IPS-18a (cell line): ENCODE results near the gene CCNY.

Source experiments
- H3K27ac ChIP-seq: one replicate; pipeline ENCODE4 v1.5.1; 2013; ENCODE audit warnings: low read length
- H3K27me3 ChIP-seq: one replicate; pipeline ENCODE4 v1.6.1; 2013; ENCODE audit warnings: mild to moderate bottlenecking, low read length; ENCODE audit not compliant: control insufficient read depth, insufficient read depth
- H3K36me3 ChIP-seq: one replicate; pipeline ENCODE4 v1.6.1; 2013; ENCODE audit warnings: low read depth, low read length; ENCODE audit not compliant: control insufficient read depth
- H3K4me1 ChIP-seq: one replicate; pipeline ENCODE4 v1.6.1; 2013; ENCODE audit warnings: low read depth, low read length; ENCODE audit not compliant: control insufficient read depth
- H3K4me3 ChIP-seq: one replicate; pipeline ENCODE4 v1.5.1; 2013; ENCODE audit warnings: low read length
- H3K9ac ChIP-seq: one replicate; pipeline ENCODE4 v1.6.1; 2013; ENCODE audit warnings: mild to moderate bottlenecking, low read length, moderate library complexity
- H3K9me3 ChIP-seq: one replicate; pipeline ENCODE4 v1.6.1; 2013; ENCODE audit warnings: low read depth, low read length; ENCODE audit not compliant: control insufficient read depth

CCNY gene

DNA sequence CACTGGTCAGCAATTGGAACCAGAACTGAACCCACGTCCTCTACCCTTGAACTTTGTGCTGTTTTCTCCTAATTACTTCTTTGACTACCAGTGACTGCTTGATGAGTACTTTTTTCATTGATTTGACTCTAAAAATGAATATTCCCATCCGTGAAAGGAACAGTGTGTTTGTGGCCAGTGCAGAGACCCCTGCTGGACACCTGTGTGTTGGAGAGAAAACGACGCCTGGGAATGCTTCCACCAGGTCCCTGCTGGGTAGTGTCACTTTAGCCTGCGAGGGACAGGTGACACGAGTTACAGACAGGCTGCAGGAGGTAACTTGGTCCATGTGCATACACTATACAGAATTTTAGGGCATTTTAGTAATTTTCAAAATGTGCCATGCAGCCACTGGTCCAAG is 262.1 kb downstream of the CCNY start:
- Histone ChIP-seq H3K4me1 (peaks cover 10% of the 10 kb centered on the region), H3K9me3 (no peaks in the 10 kb centered on the region), H3K36me3 (no peaks in the 10 kb centered on the region), H3K27ac (no peak overlapping the region), H3K4me3 (no peak overlapping the region), H3K27me3 (no peaks in the 10 kb centered on the region), H3K9ac (no peak overlapping the region)

DNA sequence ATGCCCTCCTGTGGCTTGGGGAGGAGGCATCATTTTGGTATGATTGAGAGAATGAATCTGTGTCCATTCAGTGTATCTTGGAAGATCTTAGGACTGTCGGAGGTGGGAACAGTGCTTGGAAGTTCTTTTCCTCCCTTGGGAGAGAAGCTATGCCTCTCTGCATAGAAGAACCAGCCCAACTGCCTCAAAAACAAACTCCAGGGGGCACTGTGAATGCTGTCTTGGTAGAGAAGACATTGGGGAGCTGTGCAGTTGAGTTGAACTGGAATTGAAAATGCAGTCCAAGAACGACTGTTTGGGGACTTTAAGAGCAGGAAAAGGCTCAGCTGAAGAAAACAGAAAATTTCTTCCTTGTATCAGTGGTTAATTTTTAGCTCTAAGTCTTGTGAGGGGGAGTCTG is 263.9 kb downstream of the CCNY start:
- Histone ChIP-seq H3K9ac (no peak overlapping the region), H3K27ac (no peak overlapping the region), H3K4me1 (no peaks in the 10 kb centered on the region), H3K9me3 (no peaks in the 10 kb centered on the region), H3K36me3 (no peaks in the 10 kb centered on the region), H3K27me3 (no peaks in the 10 kb centered on the region), H3K4me3 (no peak overlapping the region)

DNA sequence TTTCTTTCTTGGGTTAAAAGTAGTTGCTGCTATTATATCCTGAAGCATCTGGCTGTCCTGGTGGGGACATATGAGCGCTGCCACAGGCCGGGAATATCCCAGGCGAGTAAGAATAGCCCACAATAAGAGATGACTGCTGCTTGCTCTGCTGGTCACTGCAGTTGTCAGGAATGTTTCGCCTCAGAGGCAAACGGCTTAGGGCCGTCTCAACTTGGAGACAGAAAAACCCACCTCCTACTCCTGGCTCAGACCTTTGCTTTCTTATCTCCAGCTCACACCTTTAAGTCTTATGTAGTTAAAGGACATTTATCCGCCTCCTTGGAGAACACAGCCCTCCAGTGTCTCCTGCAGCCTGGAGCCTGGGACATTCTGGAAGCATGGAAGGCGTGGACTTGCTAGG is 268.9 kb downstream of the CCNY start, which contains the start of gene GJD4:
TSS of gene GJD4 (plus strand) at position 151 of the 400 bp plus-strand sequence. CDS start at position 378, 227 bp downstream.
- H3K27me3 ChIP-seq = no peaks in the 10 kb centered on the region
- no peak within 1 kb of the TSS for H3K27ac ChIP-seq
- H3K9me3 ChIP-seq = no peaks in the 10 kb centered on the region
- H3K9ac ChIP-seq = no peak within 1 kb of the TSS
- no peaks in the 10 kb centered on the region for H3K36me3 ChIP-seq
- no peaks in the 10 kb centered on the region for H3K4me1 ChIP-seq
- no peak within 1 kb of the TSS for H3K4me3 ChIP-seq

DNA sequence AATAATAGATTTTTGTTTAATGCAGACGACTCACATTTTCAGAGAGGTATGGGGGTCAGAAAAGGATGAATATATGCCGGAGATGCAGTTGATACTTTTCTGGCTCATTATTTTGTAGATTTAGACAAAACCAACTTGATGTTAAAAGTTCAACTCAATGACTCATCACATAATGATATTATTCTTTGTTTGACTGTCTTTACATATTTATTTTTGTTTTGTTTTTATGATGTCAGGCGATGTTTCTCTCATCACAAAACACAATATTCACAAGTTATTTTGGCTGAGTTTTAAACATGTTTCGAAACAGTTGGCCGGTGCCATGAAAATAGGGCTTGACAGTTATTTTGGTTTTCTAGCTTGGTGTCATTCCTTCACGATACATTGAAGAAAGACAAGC is 270.1 kb downstream of the CCNY start:
- no peaks in the 10 kb centered on the region for H3K4me1 ChIP-seq
- no peaks in the 10 kb centered on the region for H3K27me3 ChIP-seq
- no peak overlapping the region for H3K9ac ChIP-seq
- H3K9me3 ChIP-seq = no peaks in the 10 kb centered on the region
- H3K36me3 ChIP-seq = no peaks in the 10 kb centered on the region
- no peak overlapping the region for H3K27ac ChIP-seq
- H3K4me3 ChIP-seq = no peak overlapping the region

DNA sequence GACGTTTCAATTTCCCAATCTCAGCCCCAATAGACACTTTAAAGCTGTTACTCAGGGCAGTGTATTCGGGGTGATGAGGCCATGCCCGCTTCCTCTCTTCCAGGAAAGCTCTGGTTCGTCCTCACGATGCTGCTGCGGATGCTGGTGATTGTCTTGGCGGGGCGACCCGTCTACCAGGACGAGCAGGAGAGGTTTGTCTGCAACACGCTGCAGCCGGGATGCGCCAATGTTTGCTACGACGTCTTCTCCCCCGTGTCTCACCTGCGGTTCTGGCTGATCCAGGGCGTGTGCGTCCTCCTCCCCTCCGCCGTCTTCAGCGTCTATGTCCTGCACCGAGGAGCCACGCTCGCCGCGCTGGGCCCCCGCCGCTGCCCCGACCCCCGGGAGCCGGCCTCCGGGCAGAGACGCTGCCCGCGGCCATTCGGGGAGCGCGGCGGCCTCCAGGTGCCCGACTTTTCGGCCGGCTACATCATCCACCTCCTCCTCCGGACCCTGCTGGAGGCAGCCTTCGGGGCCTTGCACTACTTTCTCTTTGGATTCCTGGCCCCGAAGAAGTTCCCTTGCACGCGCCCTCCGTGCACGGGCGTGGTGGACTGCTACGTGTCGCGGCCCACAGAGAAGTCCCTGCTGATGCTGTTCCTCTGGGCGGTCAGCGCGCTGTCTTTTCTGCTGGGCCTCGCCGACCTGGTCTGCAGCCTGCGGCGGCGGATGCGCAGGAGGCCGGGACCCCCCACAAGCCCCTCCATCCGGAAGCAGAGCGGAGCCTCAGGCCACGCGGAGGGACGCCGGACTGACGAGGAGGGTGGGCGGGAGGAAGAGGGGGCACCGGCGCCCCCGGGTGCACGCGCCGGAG is 271.4 kb downstream of the CCNY start:
- Histone ChIP-seq H3K36me3 (no peaks in the 10 kb centered on the region), H3K27ac (no peak overlapping the region), H3K9me3 (no peaks in the 10 kb centered on the region), H3K9ac (no peak overlapping the region), H3K27me3 (no peaks in the 10 kb centered on the region), H3K4me3 (no peak overlapping the region), H3K4me1 (no peaks in the 10 kb centered on the region)

DNA sequence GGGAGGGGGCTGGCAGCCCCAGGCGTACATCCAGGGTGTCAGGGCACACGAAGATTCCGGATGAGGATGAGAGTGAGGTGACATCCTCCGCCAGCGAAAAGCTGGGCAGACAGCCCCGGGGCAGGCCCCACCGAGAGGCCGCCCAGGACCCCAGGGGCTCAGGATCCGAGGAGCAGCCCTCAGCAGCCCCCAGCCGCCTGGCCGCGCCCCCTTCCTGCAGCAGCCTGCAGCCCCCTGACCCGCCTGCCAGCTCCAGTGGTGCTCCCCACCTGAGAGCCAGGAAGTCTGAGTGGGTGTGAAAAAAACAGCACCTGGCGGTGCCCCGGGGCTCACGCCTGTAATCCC is 272.0 kb downstream of the CCNY start:
- no peaks in the 10 kb centered on the region for H3K27me3 ChIP-seq
- H3K9me3 ChIP-seq = no peaks in the 10 kb centered on the region
- H3K27ac ChIP-seq = no peak overlapping the region
- H3K4me3 ChIP-seq = no peak overlapping the region
- no peaks in the 10 kb centered on the region for H3K36me3 ChIP-seq
- no peak overlapping the region for H3K9ac ChIP-seq
- H3K4me1 ChIP-seq = no peaks in the 10 kb centered on the region

DNA sequence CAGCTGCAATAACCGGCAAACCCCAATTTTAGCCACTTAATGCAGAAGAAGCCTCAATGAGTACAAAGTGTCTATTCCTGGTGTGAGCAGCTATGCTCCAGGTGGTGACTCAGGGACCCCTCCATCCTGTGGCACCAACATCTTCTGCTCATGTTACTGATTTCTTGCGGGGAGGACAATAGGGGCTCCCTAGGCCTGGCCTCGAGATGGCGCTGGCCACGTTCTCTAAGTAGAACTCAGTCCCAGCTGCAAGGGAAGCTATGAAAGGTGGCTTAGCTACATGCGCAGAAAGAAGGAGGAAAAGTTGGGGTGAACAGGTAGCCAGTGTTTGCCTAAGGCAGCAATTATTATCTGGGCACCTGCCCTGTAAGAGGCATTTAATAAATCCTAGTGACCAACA is 275.4 kb downstream of the CCNY start:
- no peaks in the 10 kb centered on the region for H3K27me3 ChIP-seq
- no peak overlapping the region for H3K27ac ChIP-seq
- no peaks in the 10 kb centered on the region for H3K36me3 ChIP-seq
- no peak overlapping the region for H3K4me3 ChIP-seq
- H3K9me3 ChIP-seq = no peaks in the 10 kb centered on the region
- H3K4me1 ChIP-seq = no peaks in the 10 kb centered on the region
- no peak overlapping the region for H3K9ac ChIP-seq

DNA sequence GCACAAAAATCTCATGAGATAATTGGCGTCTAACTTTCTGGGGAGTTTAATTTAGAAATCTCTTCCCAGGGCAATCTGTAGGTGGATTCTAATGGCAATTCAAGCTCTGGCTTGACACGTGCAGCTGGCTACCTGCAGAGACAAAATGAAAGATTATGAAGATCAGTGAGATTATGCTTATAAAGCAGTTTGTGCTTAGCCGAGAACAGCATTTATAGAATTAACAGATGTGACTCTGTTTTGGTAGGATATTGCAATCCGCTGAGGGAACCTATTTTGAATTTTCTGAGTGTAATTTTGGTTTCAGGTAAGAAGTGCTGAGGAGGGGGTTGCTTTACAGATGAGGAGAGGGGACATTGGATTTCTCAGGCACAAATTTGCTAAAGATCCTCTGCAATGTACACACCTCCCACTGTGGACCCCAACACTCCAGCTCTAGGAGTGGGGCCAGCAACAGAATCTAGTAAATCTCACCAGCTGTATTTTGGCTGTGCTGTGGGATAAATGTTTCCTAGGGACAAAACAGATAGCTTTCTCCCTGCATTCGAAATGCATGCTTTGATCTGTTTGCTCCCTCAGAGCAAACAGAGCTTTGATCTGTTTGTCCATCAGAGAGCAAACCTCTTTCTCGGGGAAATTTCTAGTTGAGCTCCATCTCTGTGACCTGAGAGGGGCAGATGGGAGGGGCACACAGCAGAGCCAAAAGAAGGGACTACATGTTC is 276.2 kb downstream of the CCNY start:
- Histone ChIP-seq H3K27ac (no peak overlapping the region), H3K36me3 (no peaks in the 10 kb centered on the region), H3K9me3 (no peaks in the 10 kb centered on the region), H3K4me1 (no peaks in the 10 kb centered on the region), H3K27me3 (no peaks in the 10 kb centered on the region), H3K9ac (no peak overlapping the region), H3K4me3 (no peak overlapping the region)

DNA sequence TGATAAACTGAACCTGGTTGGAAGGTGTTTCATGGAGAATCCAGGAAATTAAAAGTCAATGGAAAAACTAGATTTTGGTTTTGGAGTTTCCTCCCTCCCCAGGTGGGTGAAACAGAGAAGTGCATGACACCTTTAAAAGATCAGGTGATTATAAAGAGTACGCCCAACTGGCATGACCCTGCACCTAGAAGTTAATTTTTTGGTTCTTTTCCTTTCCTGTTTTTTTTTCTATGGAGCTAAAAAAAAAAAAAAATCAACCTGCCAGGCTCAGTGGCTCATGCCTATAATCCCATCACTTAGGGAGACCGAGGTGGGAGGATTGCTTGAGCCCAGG is 276.8 kb downstream of the CCNY start:
- Histone ChIP-seq H3K4me1 (no peaks in the 10 kb centered on the region), H3K4me3 (no peak overlapping the region), H3K9me3 (no peaks in the 10 kb centered on the region), H3K27me3 (no peaks in the 10 kb centered on the region), H3K9ac (no peak overlapping the region), H3K36me3 (no peaks in the 10 kb centered on the region), H3K27ac (no peak overlapping the region)

DNA sequence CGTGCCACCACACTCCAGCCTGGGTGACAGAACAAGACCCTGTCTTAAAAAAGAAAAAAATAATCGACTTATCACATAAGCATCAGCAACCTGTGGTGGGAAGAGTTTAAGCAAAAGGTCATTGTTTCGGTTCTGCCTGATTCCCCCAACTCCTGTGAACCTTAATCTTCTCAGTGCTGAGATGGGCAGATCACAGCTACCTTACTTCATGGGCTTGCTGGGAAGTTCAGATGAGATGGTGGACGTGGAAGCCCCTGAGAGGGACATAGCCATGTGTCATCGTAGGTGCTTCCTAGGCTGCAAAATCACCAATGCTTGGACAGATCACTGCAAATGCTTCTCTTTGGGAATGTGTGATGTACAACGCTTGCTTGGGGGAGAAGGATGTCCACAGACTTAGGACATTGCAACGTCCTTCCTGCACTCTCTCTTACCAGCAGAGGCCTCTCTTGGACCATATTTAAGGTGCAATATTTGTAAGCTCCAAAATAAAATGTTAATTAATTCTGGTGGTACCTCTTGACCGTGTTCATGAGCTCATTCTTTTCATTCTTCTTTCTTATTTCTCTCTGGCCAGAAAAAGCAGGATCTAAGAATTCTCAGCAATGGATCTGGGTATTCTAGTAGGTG is 277.4 kb downstream of the CCNY start:
- H3K4me1 ChIP-seq = no peaks in the 10 kb centered on the region
- no peak overlapping the region for H3K27ac ChIP-seq
- H3K4me3 ChIP-seq = no peak overlapping the region
- H3K36me3 ChIP-seq = no peaks in the 10 kb centered on the region
- no peaks in the 10 kb centered on the region for H3K9me3 ChIP-seq
- no peaks in the 10 kb centered on the region for H3K27me3 ChIP-seq
- H3K9ac ChIP-seq = no peak overlapping the region

DNA sequence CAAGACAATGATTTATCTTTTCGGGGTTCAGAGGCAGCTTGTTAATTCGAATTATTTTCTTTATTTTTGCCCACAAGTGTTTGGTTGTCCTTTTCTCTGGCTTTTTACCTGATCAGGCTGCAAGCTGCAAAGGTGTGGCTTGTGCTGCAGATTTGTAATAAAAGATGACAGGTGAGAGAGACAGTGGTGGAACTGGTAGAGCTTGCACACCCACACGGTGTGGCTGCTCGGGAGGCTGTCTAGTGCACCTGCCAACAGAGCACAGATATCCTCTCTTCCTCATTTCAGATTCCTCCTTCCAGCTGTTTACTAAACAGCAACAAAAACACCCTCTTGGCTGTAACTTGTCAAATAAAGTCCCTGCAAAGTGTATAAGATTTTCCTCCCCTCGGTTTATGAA is 278.0 kb downstream of the CCNY start:
- Histone ChIP-seq H3K4me3 (no peak overlapping the region), H3K4me1 (no peaks in the 10 kb centered on the region), H3K9ac (no peak overlapping the region), H3K27me3 (no peaks in the 10 kb centered on the region), H3K9me3 (no peaks in the 10 kb centered on the region), H3K27ac (no peak overlapping the region), H3K36me3 (no peaks in the 10 kb centered on the region)
